ENCODE results near the gene LRP1B. TPM values are rescaled to one million over a fixed set of nuclear protein-coding genes. Genes with fewer than 3 reads are reported as not detected.

The LRP1B gene
- polyA plus RNA-seq, 3 donors: 0.77 to 1.1 (median 1.1) TPM

DNA sequence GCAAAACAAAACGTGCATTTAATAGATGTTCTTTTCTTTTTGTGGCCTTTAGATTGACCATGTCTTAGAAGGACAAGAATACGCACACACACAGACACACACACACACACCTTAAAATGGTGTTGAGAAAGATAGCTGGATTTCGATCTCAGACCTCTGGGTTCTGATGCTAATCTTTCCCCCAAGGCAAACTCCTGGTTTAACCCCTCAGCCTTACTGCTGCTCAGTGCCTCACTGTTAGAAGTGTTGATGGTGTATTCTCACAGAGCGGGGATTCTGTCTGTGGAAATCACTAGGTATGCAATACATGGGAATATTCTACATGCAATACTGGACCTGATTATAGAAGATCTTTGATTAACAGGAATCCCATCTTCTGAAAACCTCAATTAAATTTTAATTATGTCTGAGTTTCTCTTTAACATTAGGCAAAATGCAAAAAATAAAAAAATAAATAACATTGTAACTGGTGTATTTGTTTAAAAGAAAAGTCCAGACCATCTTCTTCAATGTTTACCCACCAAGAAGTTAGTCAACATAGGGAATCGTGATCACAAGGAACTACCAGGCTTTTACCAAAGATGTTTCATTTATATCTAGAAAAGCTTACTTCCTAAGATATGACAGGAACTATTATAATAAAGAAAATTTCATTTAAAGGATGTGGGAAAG, 613.5 kb downstream of the LRP1B start:
- no peak for DNase-seq (ENCODE audit: extremely low read depth in 1 of 11, low read depth in 9 of 11, low spot score in 4 of 11)

DNA sequence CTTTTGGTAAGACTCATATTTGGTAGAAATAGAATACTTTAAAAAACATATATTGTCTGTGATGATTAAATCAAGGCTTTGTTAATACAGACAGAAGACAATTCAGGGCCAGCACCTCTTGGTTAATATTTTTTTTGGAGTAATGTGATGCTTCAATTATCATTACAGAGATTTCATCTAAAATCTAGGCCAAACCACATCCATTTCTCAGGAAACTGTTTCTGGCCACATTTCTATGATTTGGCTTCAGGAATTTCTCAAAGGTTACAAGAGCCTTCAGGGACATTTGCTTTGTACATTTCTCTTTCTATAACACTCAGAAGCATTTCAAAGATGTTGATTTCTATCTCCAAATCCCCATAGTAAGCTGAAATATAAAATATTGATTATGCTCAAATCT, 614.9 kb downstream of the LRP1B start:
- DNase-seq (ENCODE audit: extremely low read depth in 1 of 11, low read depth in 9 of 11, low spot score in 4 of 11): no peak

DNA sequence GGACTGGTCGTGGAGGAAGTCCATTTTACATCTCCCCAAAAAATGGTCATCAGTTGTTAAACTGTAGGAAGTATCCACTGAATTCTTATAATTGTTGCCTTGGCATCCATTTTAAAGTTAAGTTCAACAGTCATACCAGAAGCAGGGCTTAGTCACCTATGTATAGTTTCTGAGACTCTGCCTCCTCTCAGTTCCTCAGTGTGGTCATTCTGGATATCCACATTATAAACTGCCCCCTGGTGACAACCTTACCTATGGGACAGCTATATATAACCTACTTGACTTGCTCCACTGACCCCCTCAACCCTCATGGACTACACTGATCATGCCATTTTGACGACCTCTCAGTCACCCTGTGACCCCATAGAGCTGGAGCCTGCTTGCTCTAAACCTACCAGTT, 617.0 kb downstream of the LRP1B start:
- no peak for DNase-seq (ENCODE audit: extremely low read depth in 1 of 11, low read depth in 9 of 11, low spot score in 4 of 11)

DNA sequence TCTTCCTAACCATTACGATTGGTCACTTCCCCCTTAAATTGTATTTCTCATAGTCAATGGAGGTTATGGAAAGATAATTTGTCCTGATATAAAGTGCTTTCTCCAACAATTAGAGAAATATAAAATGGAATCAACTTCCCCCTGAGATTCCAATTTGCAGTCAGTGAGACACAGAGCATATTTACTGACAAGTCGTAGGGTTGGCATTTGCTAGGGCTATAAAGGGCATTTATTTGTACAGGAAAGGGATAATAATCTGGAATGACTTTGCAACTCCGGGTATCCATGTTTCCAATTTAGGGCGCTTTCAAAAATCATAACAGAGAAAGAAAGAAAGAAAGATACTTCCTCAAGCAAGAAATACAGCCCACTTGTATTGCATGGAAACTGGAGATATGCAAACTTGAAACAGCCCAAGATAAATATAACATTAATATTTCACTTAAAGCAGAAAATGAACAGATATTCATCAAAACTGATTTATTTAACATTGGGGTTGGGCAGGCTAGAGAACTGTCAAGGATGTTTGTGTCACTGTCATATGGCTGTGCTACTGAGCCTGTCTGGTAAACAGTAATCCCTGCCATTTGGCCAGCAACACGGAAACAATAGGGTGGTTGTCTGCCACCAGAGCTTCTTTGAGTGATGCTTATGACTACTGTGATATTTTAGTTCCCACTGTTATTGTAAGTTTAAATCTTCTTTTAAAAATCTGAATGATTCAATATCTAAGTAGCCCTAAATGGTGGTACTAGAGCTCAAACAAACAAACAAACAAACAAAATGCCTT, 621.8 kb downstream of the LRP1B start:
- DNase-seq (ENCODE audit: extremely low read depth in 1 of 11, low read depth in 9 of 11, low spot score in 4 of 11): no peak

DNA sequence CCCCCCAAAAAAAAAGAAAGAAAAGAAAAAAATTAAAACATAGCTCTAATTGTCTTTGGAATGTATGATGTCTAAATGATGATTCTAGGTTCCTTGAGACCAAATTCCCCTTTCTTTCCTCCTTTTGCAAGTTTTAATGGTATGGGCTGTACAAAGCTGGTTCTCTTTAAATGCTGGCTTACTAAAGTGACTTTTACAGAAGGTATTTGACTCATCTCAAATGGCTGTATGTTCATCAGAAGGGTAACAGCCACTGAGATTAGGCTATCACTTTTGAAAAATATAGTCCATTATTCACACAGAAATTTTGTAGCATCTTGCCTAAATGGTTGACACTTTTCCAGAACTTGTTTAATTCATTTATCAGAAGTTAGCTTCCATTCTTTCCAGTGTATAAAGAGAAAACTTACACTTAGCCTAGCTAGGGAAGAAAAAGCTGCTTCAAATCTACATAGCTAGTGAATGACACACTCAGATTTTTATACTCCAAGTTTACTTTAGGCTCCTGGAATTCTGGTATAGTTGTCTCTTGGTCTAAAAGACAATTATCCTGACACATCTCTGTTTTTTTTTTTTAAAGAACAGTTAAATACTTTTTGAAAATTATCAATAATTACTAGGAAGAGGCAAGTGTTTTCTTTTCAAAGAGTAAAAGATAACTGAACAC, 622.6 kb downstream of the LRP1B start:
- no peak for DNase-seq (ENCODE audit: extremely low read depth in 1 of 11, low read depth in 9 of 11, low spot score in 4 of 11)

DNA sequence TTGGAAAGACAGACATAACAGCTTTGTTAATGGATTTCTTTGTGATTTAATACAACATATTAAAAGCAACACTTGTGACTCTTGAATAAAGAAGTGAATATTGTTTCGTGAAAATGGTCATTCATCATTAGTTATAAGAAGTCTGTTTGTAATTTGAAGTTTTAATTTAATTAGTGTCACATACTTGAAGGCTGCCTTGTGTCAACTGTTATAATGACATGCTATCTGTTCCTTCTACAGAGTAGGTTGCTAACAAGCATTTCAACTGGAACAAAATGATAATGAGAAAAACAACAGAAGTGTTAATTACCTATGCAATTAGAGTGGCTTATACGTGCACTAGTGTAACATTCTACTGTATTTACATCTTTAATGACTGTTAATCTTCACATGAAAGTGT, 624.7 kb downstream of the LRP1B start:
- DNase-seq (ENCODE audit: extremely low read depth in 1 of 11, low read depth in 9 of 11, low spot score in 4 of 11): no peak

DNA sequence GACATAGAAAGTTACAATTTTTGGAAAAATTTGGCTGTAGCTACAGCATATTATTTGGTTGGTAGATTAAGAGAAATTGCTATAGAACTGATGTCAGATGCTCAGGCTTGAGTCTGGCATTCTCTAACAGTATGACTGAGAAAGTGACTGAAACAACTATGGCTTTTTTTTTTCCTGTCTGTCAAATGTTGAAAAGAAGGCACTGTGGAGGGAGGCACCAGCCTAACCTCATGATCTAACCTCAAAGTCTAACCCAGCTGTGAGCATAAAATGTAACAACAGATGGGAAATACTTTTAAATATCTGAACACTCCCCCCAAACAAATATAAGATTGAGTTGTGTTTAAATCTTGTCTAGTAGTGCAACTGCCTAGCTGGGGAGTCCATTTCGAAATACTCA, 629.1 kb downstream of the LRP1B start:
- DNase-seq (ENCODE audit: extremely low read depth in 1 of 11, low read depth in 9 of 11, low spot score in 4 of 11): no peak

DNA sequence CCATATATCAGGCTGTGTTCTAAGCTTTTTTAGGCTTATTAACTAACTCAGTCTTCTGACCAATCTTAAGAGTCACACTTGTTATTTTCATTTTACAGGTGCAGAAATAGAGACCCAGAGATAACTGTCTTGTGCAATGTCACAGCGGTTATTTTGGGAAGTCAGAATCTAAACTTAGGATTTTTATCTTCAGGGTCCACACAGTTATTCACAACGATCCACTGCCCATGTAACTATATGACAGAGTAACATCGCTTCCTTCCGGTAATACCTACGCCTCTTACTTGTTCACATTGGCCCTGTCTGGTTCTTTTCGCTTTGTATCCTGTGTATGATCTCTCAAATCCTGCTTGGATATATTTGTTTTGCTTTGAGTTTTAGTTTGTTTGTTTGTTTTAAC, 631.7 kb downstream of the LRP1B start:
- no peak for DNase-seq (ENCODE audit: extremely low read depth in 1 of 11, low read depth in 9 of 11, low spot score in 4 of 11)

DNA sequence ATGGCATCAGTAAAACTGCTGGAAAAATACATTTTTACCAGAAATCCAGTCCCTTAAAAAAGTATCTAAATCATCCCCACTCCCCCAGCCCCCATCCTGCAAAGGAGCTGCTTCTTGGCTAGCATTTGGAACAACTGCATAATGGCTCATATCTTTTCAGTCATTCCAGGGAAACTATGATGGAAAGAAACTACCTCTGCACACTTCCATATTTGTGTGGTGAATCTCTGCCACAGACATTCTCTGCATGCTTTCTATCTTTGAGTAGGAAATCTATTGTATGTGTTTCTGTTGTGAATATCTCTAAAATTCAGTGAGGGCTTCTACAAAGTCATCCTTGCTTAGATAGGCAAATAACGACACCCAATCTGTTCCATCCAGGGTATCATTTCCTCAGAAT, 632.3 kb downstream of the LRP1B start:
- no peak for DNase-seq (ENCODE audit: extremely low read depth in 1 of 11, low read depth in 9 of 11, low spot score in 4 of 11)

DNA sequence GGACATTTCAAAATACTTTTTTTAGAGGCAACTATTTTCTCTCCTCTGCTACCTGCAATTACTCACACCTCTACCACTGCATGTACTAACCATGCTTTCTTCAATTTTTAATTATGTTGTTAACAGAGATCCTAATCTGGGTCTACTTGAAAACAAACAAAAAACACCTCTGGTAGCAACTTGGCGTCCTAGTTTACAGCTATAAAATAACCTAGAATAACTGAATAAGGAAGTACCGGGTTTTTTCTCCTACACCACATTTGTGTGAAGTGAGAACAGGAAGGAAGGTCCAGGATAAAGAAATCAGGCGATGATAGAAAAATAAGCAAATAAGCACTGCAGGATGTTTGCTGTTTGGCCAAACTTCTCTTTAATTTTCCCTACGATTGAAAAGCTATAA, 633.5 kb downstream of the LRP1B start:
- DNase-seq (ENCODE audit: extremely low read depth in 1 of 11, low read depth in 9 of 11, low spot score in 4 of 11): no peak

DNA sequence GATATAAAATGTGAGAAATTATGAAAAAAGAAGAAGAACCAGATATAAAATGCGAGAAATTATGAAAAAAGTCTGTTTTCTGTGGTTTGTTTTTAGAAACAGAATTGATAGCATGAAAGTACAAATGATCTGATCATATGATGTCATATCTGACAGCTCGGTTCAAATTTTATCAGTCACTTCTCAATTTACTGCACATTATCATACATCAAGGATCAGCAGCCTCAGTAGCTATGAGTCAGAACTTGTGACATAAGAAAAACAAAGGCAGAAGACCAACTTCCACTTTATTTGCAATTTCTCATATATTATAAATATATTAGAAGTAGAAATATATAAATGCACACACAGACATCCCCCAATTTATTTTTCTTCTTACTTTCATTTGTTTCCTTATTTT, 634.0 kb downstream of the LRP1B start:
- DNase-seq (ENCODE audit: extremely low read depth in 1 of 11, low read depth in 9 of 11, low spot score in 4 of 11): no peak

DNA sequence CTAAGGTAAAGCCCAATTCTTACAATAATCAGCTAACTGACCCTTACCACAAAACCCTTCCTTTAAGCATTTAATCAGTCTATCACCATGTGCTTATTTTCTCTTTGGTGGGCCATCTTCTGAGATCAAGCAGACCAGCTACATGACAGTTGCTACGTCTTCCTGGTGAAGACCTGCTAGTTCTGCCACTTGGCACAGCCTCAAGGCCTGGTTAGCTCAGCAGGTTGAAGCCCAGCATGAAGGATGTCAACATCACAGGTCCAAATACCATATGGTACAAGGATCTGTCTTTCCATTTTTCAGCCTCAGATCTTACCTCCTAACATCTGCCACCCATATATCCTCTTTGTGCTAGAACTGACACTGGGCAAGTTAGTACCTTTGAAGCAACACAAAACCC, 636.9 kb downstream of the LRP1B start:
- no peak for DNase-seq (ENCODE audit: extremely low read depth in 1 of 11, low read depth in 9 of 11, low spot score in 4 of 11)

DNA sequence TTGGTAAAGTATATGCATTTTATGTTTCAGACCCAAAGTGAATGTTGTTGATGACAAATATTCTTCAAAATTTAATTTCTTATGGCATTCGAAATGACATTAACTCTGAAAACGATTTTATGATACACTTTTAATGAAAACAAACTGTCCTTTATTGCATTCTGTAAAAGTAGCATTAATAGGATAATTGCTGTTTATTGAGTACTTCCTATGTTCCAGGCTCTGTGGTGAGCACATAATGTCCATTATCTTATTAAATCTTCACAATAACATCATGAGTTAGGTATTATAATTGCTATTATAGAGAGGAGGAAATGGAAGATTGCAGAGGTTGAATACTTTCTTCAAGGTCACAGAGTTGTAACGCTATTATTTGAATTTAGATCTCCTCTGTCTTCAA, 638.0 kb downstream of the LRP1B start:
- no peak for DNase-seq (ENCODE audit: extremely low read depth in 1 of 11, low read depth in 9 of 11, low spot score in 4 of 11)

DNA sequence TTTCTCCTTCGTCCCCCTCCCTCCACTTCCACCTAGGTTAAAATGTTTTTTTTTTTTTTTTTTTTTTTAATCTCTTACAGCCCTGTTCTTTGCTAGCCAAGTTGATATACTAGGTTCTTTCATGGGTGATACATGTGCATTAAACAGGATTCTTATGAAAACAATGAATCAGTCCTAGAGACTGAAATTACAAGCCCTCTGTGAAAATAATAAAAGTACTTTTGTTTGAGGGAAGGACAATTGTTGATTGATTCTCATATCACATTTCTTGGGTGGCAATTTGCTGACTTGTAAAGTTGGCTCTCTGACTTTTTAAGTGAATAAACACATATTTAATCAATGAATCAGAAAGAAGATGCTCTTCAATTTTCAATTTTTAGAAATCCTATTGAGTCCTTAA, 639.9 kb downstream of the LRP1B start:
- DNase-seq (ENCODE audit: extremely low read depth in 1 of 11, low read depth in 9 of 11, low spot score in 4 of 11): no peak

DNA sequence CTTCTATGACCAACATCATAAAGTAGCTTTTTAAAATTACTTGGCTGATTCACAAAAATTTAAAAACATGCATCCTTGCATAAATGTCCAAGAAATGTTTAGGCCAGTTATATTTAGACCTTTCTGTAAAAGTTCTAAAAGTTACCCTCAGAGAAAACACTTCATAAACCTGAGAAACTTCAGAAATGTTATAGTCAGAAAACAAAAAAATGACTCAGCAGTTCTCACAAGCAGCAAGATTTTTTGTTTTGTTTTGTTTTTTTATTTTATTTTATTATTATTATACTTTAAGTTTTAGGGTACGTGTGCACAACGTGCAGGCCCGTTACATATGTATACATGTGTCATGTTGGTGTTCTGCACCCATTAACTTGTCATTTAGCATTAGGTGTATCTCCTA, 648.1 kb downstream of the LRP1B start:
- no peak for DNase-seq (ENCODE audit: extremely low read depth in 1 of 11, low read depth in 9 of 11, low spot score in 4 of 11)

DNA sequence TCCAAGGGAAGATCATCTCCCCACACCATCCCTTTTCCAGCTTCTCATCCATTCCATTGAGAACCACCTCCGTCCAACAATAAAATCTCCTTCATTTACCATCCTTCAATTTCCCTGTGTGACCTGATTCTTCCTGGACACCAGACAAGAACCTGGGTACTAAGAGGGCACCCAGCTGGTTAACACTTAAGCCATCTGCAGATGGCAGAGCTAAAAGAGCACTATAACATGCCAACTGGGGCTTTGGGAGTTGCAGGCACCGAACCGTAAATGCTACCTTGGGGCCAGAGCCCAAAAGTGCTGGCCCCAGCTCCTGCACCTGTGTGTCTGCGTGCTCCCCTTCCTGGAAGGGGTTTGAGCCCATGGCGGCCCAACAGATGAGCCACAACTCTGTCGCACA, 655.0 kb downstream of the LRP1B start:
- no peak for DNase-seq (ENCODE audit: extremely low read depth in 1 of 11, low read depth in 9 of 11, low spot score in 4 of 11)

DNA sequence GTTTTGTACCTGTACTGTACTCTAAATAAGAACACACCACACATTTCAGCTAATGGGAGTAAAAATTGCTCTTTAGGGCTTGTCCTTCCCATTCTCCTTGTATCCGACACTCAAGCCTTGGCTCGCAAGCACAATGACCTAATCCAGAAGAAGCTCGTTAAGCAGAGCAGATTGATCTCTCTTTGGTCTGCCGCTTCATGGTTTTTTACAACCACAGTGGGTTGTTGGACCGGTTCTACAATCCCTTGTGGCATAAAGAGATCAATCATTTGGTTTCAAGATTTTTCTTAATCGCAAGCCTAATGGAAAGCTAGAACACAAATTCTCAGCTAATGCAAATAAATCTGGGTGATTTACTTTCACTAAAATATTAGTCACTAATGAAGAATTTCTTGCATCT, 662.1 kb downstream of the LRP1B start:
- peak in 6 of 11 donors; percentile 12 to 32 (median 20) for DNase-seq (ENCODE audit: extremely low read depth in 1 of 11, low read depth in 9 of 11, low spot score in 4 of 11)

DNA sequence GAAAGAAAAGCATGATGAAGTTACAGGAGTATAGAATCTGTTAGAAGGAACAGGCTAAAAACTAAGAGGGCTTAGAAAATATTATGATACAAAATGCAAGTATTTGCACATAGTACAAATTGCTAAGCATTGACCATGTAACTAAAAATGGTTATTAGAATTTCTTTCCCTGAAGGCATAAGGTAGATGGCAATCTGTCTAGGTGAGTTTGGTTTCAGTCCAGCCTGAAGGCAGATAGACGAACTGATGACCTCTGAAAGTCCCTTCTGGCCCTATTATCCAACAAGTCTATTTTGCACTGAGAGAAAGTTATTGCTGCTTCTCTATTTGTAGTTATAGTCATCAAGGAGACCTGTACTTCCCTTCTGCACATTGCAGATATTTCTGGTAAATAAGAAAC, 663.5 kb downstream of the LRP1B start:
- no peak for DNase-seq (ENCODE audit: extremely low read depth in 1 of 11, low read depth in 9 of 11, low spot score in 4 of 11)

DNA sequence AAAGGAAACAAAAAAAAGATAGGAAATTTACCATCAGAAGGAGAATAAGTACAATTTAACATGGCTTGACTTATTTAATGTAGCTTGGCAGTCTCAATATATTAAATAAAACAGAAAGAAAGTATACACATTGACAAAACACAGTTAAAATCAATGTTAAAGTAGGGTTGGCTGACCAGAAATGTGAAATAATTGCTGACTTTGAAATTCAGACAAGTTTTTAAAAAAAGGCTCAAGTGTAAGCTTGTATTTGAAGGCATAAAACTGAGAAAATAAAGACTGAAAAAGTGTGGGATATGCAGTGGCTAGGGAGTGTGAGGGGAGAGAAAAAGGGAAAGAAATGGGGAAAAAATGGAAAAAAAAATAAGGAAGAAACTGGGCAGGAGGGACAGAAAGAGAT, 665.8 kb downstream of the LRP1B start:
- no peak for DNase-seq (ENCODE audit: extremely low read depth in 1 of 11, low read depth in 9 of 11, low spot score in 4 of 11)

DNA sequence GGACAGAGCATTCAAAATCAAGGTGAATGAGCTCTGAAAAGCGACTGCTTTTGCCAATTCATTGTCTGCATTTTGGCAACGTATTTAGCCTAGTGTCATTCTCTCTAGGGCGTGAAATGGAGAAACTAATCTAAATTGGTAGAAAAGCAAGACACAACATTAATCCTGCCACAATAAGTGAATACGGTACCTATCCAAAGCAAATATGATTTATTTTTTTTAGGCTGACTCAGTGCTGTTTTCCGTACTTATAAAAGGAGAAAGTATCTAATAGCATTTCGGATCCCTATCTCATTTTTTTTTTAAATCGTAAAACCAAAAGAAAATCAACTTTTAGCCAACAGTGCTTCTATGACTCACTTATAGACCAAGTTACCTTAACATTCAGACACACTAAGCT, 672.5 kb downstream of the LRP1B start:
- no peak for DNase-seq (ENCODE audit: extremely low read depth in 1 of 11, low read depth in 9 of 11, low spot score in 4 of 11)
